GM23338 (cell line): ENCODE measurements around the gene FASTK. TPM values are rescaled to one million over a fixed set of nuclear protein-coding genes. Genes with fewer than 3 reads are reported as not detected.

Experiments
- ATAC-seq: fragments of 200-7000 bp; cut with Tn5 transposase; 3 replicates; pipeline ENCODE4 v1.9.1; 2020
- DNase-seq: peaks from one replicate; pipeline ENCODE4 v3.0.0-alpha.2; 2015; ENCODE audit warnings: low spot score
- H2AFZ ChIP-seq: fragments of 200-600 bp; sonication (generic); 2 replicates; pipeline ENCODE4 v1.8.0; 2016; ENCODE audit warnings: antibody characterized with exemption, mild to moderate bottlenecking, moderate library complexity
- H3F3A ChIP-seq: fragments of 200-600 bp; sonication (generic); replicated peaks from 2 replicates; pipeline ENCODE4 v1.8.0; 2017; ENCODE audit warnings: antibody characterized with exemption, mixed run types, low read depth
- H3K27ac ChIP-seq: fragments of 200-600 bp; sonication (generic); 2 replicates; pipeline ENCODE4 v1.6.1; 2016; ENCODE audit warnings: low read depth
- H3K27me3 ChIP-seq: fragments of 200-600 bp; sonication (generic); 2 replicates; pipeline ENCODE4 v1.8.0; 2016; ENCODE audit warnings: mild to moderate bottlenecking, mixed run types, moderate library complexity; ENCODE audit not compliant: insufficient read depth
- H3K36me3 ChIP-seq: fragments of 200-600 bp; sonication (generic); 2 replicates; pipeline ENCODE4 v1.8.0; 2016; ENCODE audit warnings: mild to moderate bottlenecking; ENCODE audit not compliant: insufficient read depth
- H3K4me1 ChIP-seq: fragments of 200-600 bp; sonication (generic); 2 replicates; pipeline ENCODE4 v1.8.0; 2016; ENCODE audit warnings: mild to moderate bottlenecking, moderate library complexity; ENCODE audit not compliant: insufficient read depth
- H3K4me2 ChIP-seq: fragments of 200-600 bp; sonication (generic); 2 replicates; pipeline ENCODE4 v1.7.1; 2017; ENCODE audit warnings: mixed run types
- H3K4me3 ChIP-seq: fragments of 200-600 bp; sonication (generic); 2 replicates; pipeline ENCODE4 v1.6.1; 2016; ENCODE audit warnings: mixed run types
- H3K79me2 ChIP-seq: fragments of 200-600 bp; sonication (generic); replicated peaks from 2 replicates; pipeline ENCODE4 v1.8.0; 2017; ENCODE audit warnings: mild to moderate bottlenecking; ENCODE audit not compliant: insufficient read depth
- H3K9me2 ChIP-seq: fragments of 200-600 bp; sonication (generic); 2 replicates; pipeline ENCODE4 v1.8.0; 2017; ENCODE audit not compliant: insufficient read depth
- H4K20me1 ChIP-seq: fragments of 200-600 bp; sonication (generic); replicated peaks from 2 replicates; pipeline ENCODE4 v1.8.0; 2017; ENCODE audit warnings: mild to moderate bottlenecking; ENCODE audit not compliant: insufficient read depth
- H3K27ac Mint-ChIP-seq: 2 replicates; pipeline ENCODE4 v1.8.0; 2020; ENCODE audit warnings: inconsistent platforms, mild to moderate bottlenecking, moderate library complexity, mixed read lengths
- H3K27me3 Mint-ChIP-seq: 3 replicates; pipeline ENCODE4 v1.8.0; 2022; ENCODE audit warnings: low read depth, mild to moderate bottlenecking, moderate library complexity, mixed read lengths, inconsistent platforms; ENCODE audit not compliant: insufficient read depth, poor library complexity
- H3K36me3 Mint-ChIP-seq: 3 replicates; pipeline ENCODE4 v1.8.0; 2021; ENCODE audit warnings: low read depth, mild to moderate bottlenecking, inconsistent platforms, moderate library complexity, mixed read lengths
- H3K4me1 Mint-ChIP-seq: 3 replicates; pipeline ENCODE4 v1.8.0; 2020; ENCODE audit warnings: mild to moderate bottlenecking, inconsistent platforms, mixed read lengths
- H3K4me3 Mint-ChIP-seq: 3 replicates; pipeline ENCODE4 v1.8.0; 2021; ENCODE audit warnings: moderate library complexity, mild to moderate bottlenecking, inconsistent platforms, mixed read lengths
- H3K9me3 Mint-ChIP-seq: 3 replicates; pipeline ENCODE4 v1.8.0; 2020; ENCODE audit warnings: moderate library complexity, mild to moderate bottlenecking, inconsistent platforms, mixed read lengths
- CREB1 ChIP-seq: fragments of 250-450 bp; sonication (Bioruptor Pico); IDR thresholded peaks from 2 replicates; pipeline ENCODE4 v1.5.0; 2020; ENCODE audit warnings: low read depth, mild to moderate bottlenecking, moderate library complexity
- CTCF ChIP-seq, 2 experiments: fragments of 200-600 bp in 1 of 2; sonication (generic) in 1 of 2; conservative IDR thresholded peaks; 2 replicates each; pipeline versions ENCODE4 v1.5.1 to v1.6.1; 2016 to 2017; ENCODE audit warnings: antibody characterized with exemption in 2 of 2, low read depth in 2 of 2, mild to moderate bottlenecking in 2 of 2, moderate library complexity in 1 of 2
- ETS1 ChIP-seq: IDR thresholded peaks from 2 replicates; pipeline ENCODE4 v1.6.1; 2016; ENCODE audit warnings: antibody characterized with exemption
- EZH2 ChIP-seq: fragments of 200-600 bp; sonication (generic); IDR thresholded peaks from one replicate; pipeline ENCODE4 v1.8.0; 2017; ENCODE audit warnings: antibody characterized with exemption, mild to moderate bottlenecking, low read depth; ENCODE audit not compliant: unreplicated experiment
- EZH2phosphoT487 ChIP-seq: fragments of 200-600 bp; sonication (generic); IDR thresholded peaks from one replicate; pipeline ENCODE4 v1.8.1; 2018; ENCODE audit warnings: antibody characterized with exemption; ENCODE audit not compliant: unreplicated experiment
- JUNB ChIP-seq: IDR thresholded peaks from one replicate; pipeline ENCODE4 v1.6.1; 2016; ENCODE audit warnings: antibody characterized with exemption; ENCODE audit not compliant: unreplicated experiment
- NANOG ChIP-seq: IDR thresholded peaks from 2 replicates; pipeline ENCODE4 v1.6.1; 2016; ENCODE audit warnings: antibody characterized with exemption, borderline replicate concordance
- POLR2AphosphoS5 ChIP-seq: IDR thresholded peaks from 2 replicates; pipeline ENCODE4 v1.6.1; 2016; ENCODE audit warnings: antibody characterized with exemption, low read depth
- REST ChIP-seq: IDR thresholded peaks from one replicate; pipeline ENCODE4 v1.6.1; 2018; ENCODE audit warnings: antibody characterized with exemption; ENCODE audit not compliant: unreplicated experiment
- STAT1 ChIP-seq: IDR thresholded peaks from one replicate; pipeline ENCODE4 v1.6.1; 2016; ENCODE audit warnings: antibody characterized with exemption; ENCODE audit not compliant: unreplicated experiment
- ZNF114 ChIP-seq: fragments of 250-450 bp; sonication (Bioruptor Pico); IDR thresholded peaks from 2 replicates; pipeline ENCODE4 v1.5.0; 2020; ENCODE audit warnings: mild to moderate bottlenecking, moderate library complexity
- ZNF331 ChIP-seq: fragments of 250-450 bp; sonication (Bioruptor Pico); IDR thresholded peaks from 2 replicates; pipeline ENCODE4 v1.5.0; 2020; ENCODE audit warnings: low read depth, mild to moderate bottlenecking, moderate library complexity
- ZNF462 ChIP-seq: fragments of 250-450 bp; sonication (Bioruptor Pico); IDR thresholded peaks from 2 replicates; pipeline ENCODE4 v1.5.0; 2020; ENCODE audit warnings: mild to moderate bottlenecking, moderate library complexity
- polyA plus RNA-seq: library from polyadenylated mRNA; unstranded; fragments of >200 nt; fragmentation: Nextera tagmentation; extraction: Ambion mirVana; gene quantifications from 2 replicates; pipeline ENCODE4 v1.2.1, GENCODE V29; 2016
- total RNA-seq: library from RNA; depleted of rRNA; stranded (reverse); fragments of >200 nt; shearing (Covaris generic); gene quantifications from 2 replicates; pipeline ENCODE4 v1.2.3, GENCODE V29; 2014

Gene FASTK
- total and polyA plus RNA-seq, 2 experiments from 2014 or later, result 37.4 to 57.4 TPM

GRCh38 chr7:151113344-151114150, 32.9 kb upstream of the FASTK start:
- no peak overlapping the region for H2AFZ ChIP-seq
- peaks cover 38% of the 10 kb centered on the region for H3K4me1 Mint-ChIP-seq
- TF ChIP-seq EZH2 (no peak), CREB1 (CRISPR knock-in tag) (no peak), EZH2phosphoT487 (no peak), ZNF462 (no peak), ETS1 (no peak), ZNF114 (CRISPR knock-in tag) (no peak), ZNF331 (no peak), REST (no peak), CTCF (conservative IDR thresholded peaks at IDR 0.05; ENCODE audit: low read depth in 2 of 2) (no peak), POLR2AphosphoS5 (no peak), STAT1 (no peak), JUNB (no peak), NANOG (no peak)
- H4K20me1 ChIP-seq, result peaks cover 47% of the 10 kb centered on the region
- H3K27ac Mint-ChIP-seq, result no peak overlapping the region
- peak overlapping the region; percentile 50; the same call in 1 of the 2 replicates for H3K4me3 ChIP-seq
- H3F3A ChIP-seq, result peaks cover 15% of the 10 kb centered on the region
- peak overlapping the region; percentile 32; the same call in 1 of the 2 replicates for H3K27ac ChIP-seq
- peaks cover 21% of the 10 kb centered on the region for H3K27me3 Mint-ChIP-seq
- no peaks in the 10 kb centered on the region for H3K9me2 ChIP-seq
- peak overlapping the region; percentile 79 for H3K4me2 ChIP-seq
- peak; percentile 79 for DNase-seq
- H3K4me3 Mint-ChIP-seq, result peak overlapping the region; percentile 57
- H3K4me1 ChIP-seq, result peaks cover 22% of the 10 kb centered on the region
- no peaks in the 10 kb centered on the region for H3K9me3 Mint-ChIP-seq
- peaks cover 3% of the 10 kb centered on the region; the same call in 2 of the 3 replicates for H3K36me3 Mint-ChIP-seq
- peaks cover 17% of the 10 kb centered on the region for H3K79me2 ChIP-seq
- peaks cover 25% of the 10 kb centered on the region for H3K27me3 ChIP-seq
- ATAC-seq, result peak; percentile 23
- no peaks in the 10 kb centered on the region for H3K36me3 ChIP-seq
